ENCODE measurements around the gene MDH1B. TPM values are rescaled to one million over a fixed set of nuclear protein-coding genes. Genes with fewer than 3 reads are reported as not detected.

Gene MDH1B
- total RNA-seq, 1 experiment from 2014 or later = 0.77 TPM

GRCh38 chr2:206740800-206741199 lies 24.3 kb downstream of the MDH1B start:
- Mint-ChIP-seq H3K4me1 (ENCODE audit: insufficient read depth, unreplicated experiment) (no peaks in the 10 kb centered on the region), H3K36me3 (ENCODE audit: insufficient read depth, unreplicated experiment) (no peaks in the 10 kb centered on the region), H3K27ac (ENCODE audit: low read depth, unreplicated experiment) (no peak overlapping the region), H3K27me3 (ENCODE audit: insufficient read depth, unreplicated experiment) (no peaks in the 10 kb centered on the region), H3K9me3 (ENCODE audit: unreplicated experiment) (no peaks in the 10 kb centered on the region), H3K4me3 (ENCODE audit: unreplicated experiment) (no peak overlapping the region)
- TF ChIP-seq, protein P1, sequence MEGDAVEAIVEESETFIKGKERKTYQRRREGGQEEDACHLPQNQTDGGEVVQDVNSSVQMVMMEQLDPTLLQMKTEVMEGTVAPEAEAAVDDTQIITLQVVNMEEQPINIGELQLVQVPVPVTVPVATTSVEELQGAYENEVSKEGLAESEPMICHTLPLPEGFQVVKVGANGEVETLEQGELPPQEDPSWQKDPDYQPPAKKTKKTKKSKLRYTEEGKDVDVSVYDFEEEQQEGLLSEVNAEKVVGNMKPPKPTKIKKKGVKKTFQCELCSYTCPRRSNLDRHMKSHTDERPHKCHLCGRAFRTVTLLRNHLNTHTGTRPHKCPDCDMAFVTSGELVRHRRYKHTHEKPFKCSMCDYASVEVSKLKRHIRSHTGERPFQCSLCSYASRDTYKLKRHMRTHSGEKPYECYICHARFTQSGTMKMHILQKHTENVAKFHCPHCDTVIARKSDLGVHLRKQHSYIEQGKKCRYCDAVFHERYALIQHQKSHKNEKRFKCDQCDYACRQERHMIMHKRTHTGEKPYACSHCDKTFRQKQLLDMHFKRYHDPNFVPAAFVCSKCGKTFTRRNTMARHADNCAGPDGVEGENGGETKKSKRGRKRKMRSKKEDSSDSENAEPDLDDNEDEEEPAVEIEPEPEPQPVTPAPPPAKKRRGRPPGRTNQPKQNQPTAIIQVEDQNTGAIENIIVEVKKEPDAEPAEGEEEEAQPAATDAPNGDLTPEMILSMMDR (IDR thresholded peaks at IDR 0.05; ENCODE audit: unreplicated experiment) = no peak
- ChIA-PET CTCF (no interaction called here), POLR2A (interaction anchor here (1.5 kb wide), 1 partner anchor 12 kb away, joined by 3 read pairs; no protein-coding TSS in a partner anchor)
- no peak for DNase-seq (ENCODE audit: unreplicated experiment)
- intact Hi-C loops (cut with micrococcal nuclease) = no loop called here
- BruUV-seq (replicated peaks) = no TSS peak

DNA sequence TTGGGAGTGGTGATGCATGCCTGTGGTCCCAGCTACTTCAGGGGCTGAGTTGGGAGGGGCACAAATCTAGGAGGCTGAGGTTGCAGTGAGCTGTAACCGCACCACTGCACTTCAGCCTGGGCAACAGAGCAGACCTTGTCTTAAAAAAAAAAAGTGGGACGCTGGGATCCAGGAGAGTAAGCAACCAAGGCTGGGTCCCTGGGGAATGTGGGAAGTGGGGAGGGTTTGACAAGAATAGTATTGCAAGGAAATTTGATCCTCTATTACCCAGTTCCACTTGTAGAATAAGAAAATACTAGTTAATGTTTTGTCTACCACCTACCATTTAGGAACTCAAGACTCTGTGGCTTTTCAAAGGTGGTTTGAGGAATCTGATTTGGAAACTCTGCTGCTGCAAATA lies 25.9 kb downstream of the MDH1B start:
- no peak overlapping the region for H3K4me3 Mint-ChIP-seq (ENCODE audit: unreplicated experiment)
- BruUV-seq (replicated peaks) = no TSS peak
- no peak overlapping the region for H3K27ac Mint-ChIP-seq (ENCODE audit: low read depth, unreplicated experiment)
- intact Hi-C loops (cut with micrococcal nuclease) = no loop called here
- POLR2A ChIA-PET = no interaction called here
- CTCF ChIA-PET = interaction anchor here (0.7 kb wide), 1 partner anchor 717 kb away, joined by 5 read pairs; no protein-coding TSS in a partner anchor
- H3K36me3 Mint-ChIP-seq (ENCODE audit: insufficient read depth, unreplicated experiment) = no peaks in the 10 kb centered on the region
- no peaks in the 10 kb centered on the region for H3K4me1 Mint-ChIP-seq (ENCODE audit: insufficient read depth, unreplicated experiment)
- no peak for DNase-seq (ENCODE audit: unreplicated experiment)
- TF ChIP-seq, protein P1 (IDR thresholded peaks at IDR 0.05; ENCODE audit: unreplicated experiment) = no peak
- H3K27me3 Mint-ChIP-seq (ENCODE audit: insufficient read depth, unreplicated experiment) = no peaks in the 10 kb centered on the region
- no peaks in the 10 kb centered on the region for H3K9me3 Mint-ChIP-seq (ENCODE audit: unreplicated experiment)

DNA sequence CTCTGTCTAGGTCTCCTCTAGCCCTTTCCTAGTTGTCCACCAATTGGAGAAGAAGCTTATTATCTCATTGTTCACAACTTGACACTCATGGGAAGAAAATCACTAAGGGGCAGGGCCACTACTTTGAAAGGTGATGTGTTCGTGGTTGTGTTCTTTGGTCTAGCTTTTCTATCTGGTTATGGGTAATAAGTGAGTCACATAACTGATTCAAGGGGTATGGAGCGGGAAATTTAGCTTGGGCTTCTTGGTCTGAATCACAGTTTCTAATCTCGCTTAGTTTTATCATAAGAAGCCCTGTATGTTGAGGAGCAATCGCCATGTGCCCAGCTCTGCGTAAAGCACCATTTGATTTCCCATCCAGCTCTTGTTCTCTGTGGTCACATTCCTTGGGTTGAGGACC lies 28.2 kb downstream of the MDH1B start:
- POLR2A ChIA-PET = no interaction called here
- Mint-ChIP-seq H3K4me3 (ENCODE audit: unreplicated experiment) (no peak overlapping the region), H3K36me3 (ENCODE audit: insufficient read depth, unreplicated experiment) (no peaks in the 10 kb centered on the region), H3K27ac (ENCODE audit: low read depth, unreplicated experiment) (no peak overlapping the region), H3K27me3 (ENCODE audit: insufficient read depth, unreplicated experiment) (peaks cover 11% of the 10 kb centered on the region), H3K4me1 (ENCODE audit: insufficient read depth, unreplicated experiment) (no peaks in the 10 kb centered on the region), H3K9me3 (ENCODE audit: unreplicated experiment) (no peaks in the 10 kb centered on the region)
- TF ChIP-seq, protein P1 (IDR thresholded peaks at IDR 0.05; ENCODE audit: unreplicated experiment) = no peak
- DNase-seq (ENCODE audit: unreplicated experiment) = no peak
- no TSS peak for BruUV-seq (replicated peaks)
- intact Hi-C loops (cut with micrococcal nuclease) = no loop called here
- CTCF ChIA-PET = interaction anchor here (0.6 to 1.1 kb wide), 3 partner anchors 44 to 978 kb away, joined by 3 to 4 read pairs (median 3); no protein-coding TSS in a partner anchor

- H3K27ac Mint-ChIP-seq (ENCODE audit: low read depth, unreplicated experiment) = no peak overlapping the region
- BruUV-seq (replicated peaks) = no TSS peak
- intact Hi-C loops (cut with micrococcal nuclease) = no loop called here
- no peaks in the 10 kb centered on the region for H3K36me3 Mint-ChIP-seq (ENCODE audit: insufficient read depth, unreplicated experiment)
- TF ChIP-seq, protein P1 (IDR thresholded peaks at IDR 0.05; ENCODE audit: unreplicated experiment) = no peak
- H3K4me3 Mint-ChIP-seq (ENCODE audit: unreplicated experiment) = no peak overlapping the region
- ChIA-PET POLR2A (no interaction called here), CTCF (no interaction called here)
- no peaks in the 10 kb centered on the region for H3K4me1 Mint-ChIP-seq (ENCODE audit: insufficient read depth, unreplicated experiment)
- H3K9me3 Mint-ChIP-seq (ENCODE audit: unreplicated experiment) = no peaks in the 10 kb centered on the region
- H3K27me3 Mint-ChIP-seq (ENCODE audit: insufficient read depth, unreplicated experiment) = peaks cover 34% of the 10 kb centered on the region
- DNase-seq (ENCODE audit: unreplicated experiment) = no peak
Observed at GRCh38 chr2:206733341-206733740, 31.8 kb downstream of the MDH1B start.

Measured in MCF 10A (cell line).